Measurements from ENCODE around the gene ANKRD30B.

The ANKRD30B gene

GRCh38 chr18:14900435-14900834 is 152.5 kb downstream of the ANKRD30B start:
- H3K4me3 Mint-ChIP-seq: no peak overlapping the region

More at GRCh38 chr18:14900435-14900834, 152.5 kb downstream of the ANKRD30B start:
- H3K36me3 Mint-ChIP-seq (ENCODE audit: low read depth): no peaks in the 10 kb centered on the region
- H3K27me3 Mint-ChIP-seq (ENCODE audit: low read depth): no peaks in the 10 kb centered on the region
- H3K27ac Mint-ChIP-seq: no peak overlapping the region
- no peaks in the 10 kb centered on the region for H3K4me1 Mint-ChIP-seq (ENCODE audit: low read depth)
- H3K9me3 Mint-ChIP-seq: no peaks in the 10 kb centered on the region
- no peak for DNase-seq (ENCODE audit: low spot score)

All from T-helper 2 cell treated with Interferon-gamma antibody and Interleukin-4, amounts not matched to agents 5 μg/mL and 100 μg/mL, for 36 hours (primary cell).